RWPE1 (cell line): Measurements from ENCODE around the gene AGL.
A peak's percentile ranks its signal among the peaks of the same experiment; 100 is the strongest.
"Not testable (repeated sequence)": the region's sequence is repeated elsewhere in the genome, so short reads cannot be mapped to it uniquely, and the experiment has no call there.

Experiments
- CTCF ChIA-PET: fragments of 350-600 bp; sonication (Branson Sonifier 250); formaldehyde crosslinking; extraction: SDS; loops from one replicate; lab custom pipeline; 2021; lab: Yijun Ruan, JAX
- POLR2A ChIA-PET: fragments of 400-600 bp; formaldehyde crosslinking; extraction: SDS; loops from one replicate; lab custom pipeline; 2020; ENCODE audit warnings: antibody characterized with exemption; ENCODE audit not compliant: low non-redundant PET; lab: Yijun Ruan, JAX
- DNase-seq: peaks from one replicate; pipeline ENCODE4 v3.0.0; 2012; ENCODE audit warnings: low spot score
- H3K27ac ChIP-seq: fragments of 450-650 bp; 2 replicates; pipeline ENCODE4 v1.5.1; 2017
- TF ChIP-seq, protein P1 (sequence below): fragments of 450-650 bp; conservative IDR thresholded peaks from 2 replicates; pipeline ENCODE4 v1.5.1; 2017; ENCODE audit warnings: low read depth, mild to moderate bottlenecking

Gene AGL

DNA sequence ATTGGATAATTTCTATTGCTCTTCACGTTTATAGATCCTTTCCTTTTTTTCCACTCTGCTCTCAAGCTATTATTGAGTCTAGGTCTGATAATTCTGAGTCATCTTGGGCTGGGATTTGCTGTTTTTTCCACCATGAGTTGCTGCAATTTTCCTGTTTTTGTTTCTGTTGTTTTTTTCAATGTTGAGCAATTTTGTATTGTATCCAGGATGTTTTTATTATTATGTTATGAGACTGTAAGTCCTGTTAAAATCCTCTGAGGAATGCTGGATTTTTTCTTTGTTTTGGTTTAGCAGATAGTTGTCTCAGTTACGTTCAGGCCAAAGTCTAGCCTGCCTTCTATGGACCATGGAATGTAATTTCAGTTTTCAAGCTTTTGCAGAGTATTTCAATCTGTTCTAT lies 106.6 kb downstream of the AGL start:
- ChIA-PET POLR2A (no interaction called here), CTCF (interaction anchor here (0.5 to 0.6 kb wide), 2 partner anchors 19 to 493 kb away, joined by 3 to 4 read pairs; no protein-coding TSS in a partner anchor)
- no peak for DNase-seq

DNA sequence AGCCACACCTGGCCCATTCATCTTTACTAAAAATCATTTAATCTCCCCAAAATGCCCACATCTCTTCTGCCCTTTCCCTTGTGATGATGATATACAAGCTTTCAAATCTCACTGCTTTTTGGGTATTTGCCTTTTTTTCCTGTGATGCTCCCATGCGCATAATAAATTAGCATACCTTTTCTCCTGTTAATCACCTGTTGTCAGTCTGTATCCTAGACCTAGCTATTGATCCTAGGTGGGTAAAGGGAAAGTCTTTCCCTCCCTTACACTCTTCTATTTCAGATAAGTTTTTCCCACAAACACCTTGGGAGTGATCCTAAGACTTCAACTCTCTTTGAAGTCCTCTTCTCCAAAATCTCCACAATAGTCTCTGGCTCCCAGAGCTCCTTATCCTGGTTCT lies 107.7 kb downstream of the AGL start:
- DNase-seq, result no peak

More for the DNA sequence above, 106.6 kb downstream of the AGL start:
- no peak overlapping the region for H3K27ac ChIP-seq
- TF ChIP-seq, protein P1, sequence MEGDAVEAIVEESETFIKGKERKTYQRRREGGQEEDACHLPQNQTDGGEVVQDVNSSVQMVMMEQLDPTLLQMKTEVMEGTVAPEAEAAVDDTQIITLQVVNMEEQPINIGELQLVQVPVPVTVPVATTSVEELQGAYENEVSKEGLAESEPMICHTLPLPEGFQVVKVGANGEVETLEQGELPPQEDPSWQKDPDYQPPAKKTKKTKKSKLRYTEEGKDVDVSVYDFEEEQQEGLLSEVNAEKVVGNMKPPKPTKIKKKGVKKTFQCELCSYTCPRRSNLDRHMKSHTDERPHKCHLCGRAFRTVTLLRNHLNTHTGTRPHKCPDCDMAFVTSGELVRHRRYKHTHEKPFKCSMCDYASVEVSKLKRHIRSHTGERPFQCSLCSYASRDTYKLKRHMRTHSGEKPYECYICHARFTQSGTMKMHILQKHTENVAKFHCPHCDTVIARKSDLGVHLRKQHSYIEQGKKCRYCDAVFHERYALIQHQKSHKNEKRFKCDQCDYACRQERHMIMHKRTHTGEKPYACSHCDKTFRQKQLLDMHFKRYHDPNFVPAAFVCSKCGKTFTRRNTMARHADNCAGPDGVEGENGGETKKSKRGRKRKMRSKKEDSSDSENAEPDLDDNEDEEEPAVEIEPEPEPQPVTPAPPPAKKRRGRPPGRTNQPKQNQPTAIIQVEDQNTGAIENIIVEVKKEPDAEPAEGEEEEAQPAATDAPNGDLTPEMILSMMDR, result no peak

DNA sequence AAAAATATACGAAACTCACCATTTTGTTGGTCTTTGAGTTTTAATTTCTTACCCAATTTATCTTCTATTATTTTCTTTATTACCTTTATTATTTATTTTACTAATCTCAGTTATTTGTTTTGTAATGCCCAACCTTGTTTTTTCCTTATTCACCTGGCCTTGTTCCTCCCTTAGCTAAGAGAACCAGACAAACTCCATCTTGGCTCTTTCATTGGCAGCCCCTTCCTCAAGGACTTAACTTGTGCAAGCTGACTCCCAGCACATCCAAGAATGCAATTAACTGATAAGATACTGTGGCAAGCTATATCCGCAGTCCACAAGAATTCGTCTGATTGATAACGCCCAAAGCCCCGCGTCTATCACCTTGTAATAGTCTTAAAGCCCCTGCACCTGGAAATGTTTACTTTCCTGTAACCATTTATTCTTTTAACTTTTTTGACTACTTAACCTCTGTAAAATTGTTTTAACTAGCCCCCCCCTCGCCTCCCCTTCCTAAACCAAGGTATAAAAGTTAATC lies 109.1 kb downstream of the AGL start:
- DNase-seq, CTCF ChIA-PET: not testable (repeated sequence)

More for the DNA sequence above, 107.7 kb downstream of the AGL start:
- TF ChIP-seq, protein P1, result no peak
- POLR2A ChIA-PET, result no interaction called here
- CTCF ChIA-PET, result interaction anchor here (0.9 kb wide), 1 partner anchor 80 kb away, joined by 3 read pairs; no protein-coding TSS in a partner anchor
- no peak overlapping the region for H3K27ac ChIP-seq

DNA sequence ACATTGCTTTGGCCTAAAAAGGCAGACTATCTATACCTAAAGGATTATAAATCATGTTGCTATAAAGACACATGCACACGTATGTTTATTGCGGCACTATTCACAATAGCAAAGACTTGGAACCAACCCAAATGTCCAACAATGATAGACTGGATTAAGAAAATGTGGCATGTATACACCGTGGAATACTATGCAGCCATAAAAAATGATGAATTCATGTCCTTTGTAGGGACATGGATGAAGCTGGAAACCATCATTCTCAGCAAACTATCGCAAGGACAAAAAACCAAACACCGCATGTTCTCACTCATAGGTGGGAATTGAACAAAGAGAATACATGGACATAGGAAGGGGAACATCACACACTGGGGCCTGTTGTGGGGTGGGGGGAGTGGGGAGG lies 110.1 kb downstream of the AGL start:
- DNase-seq, result not testable (repeated sequence)

More for the DNA sequence above, 109.1 kb downstream of the AGL start:
- POLR2A ChIA-PET, H3K27ac ChIP-seq: not testable (repeated sequence)

DNA sequence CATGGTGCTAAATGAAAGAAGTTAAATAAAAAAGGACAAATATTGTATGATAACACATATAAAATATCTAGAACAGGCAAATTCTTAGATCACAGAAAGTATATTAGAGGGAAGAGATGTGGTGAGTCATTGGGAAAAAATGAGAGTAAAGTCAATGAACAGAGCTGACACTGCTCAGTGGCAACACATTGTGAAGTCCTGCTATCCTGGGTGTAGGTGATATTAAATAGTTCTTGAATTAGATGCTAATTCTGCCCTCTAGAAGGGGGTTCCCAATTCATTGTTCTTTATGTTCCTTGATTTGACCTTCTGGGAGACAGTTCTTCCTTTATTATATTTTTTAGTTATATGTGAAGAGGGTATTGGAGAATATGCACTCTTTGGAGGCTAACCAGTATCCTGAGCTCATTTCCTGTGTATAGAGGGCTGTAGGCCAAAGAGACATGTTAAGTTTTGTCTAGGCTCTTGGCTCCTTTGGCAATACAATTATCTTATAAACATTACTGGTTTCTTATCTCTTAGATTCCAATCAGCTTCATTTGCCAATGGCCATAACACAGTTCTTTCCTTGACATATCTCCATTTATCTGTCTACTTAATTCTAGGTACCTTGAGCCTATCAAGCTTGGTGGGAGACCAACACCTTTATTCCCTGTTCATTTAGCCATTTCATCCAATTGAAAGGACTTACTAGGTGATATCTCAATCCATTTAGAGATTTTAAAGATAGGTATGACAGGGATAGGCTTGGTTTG lies 113.1 kb downstream of the AGL start:
- TF ChIP-seq, protein P1, result no peak
- CTCF ChIA-PET, result interaction anchor here (0.6 kb wide), 1 partner anchor 9 kb away, joined by 3 read pairs; no protein-coding TSS in a partner anchor
- H3K27ac ChIP-seq, result no peak overlapping the region
- peak; percentile 38 for DNase-seq
- POLR2A ChIA-PET, result no interaction called here

More for the DNA sequence above, 110.1 kb downstream of the AGL start:
- POLR2A ChIA-PET, H3K27ac ChIP-seq, CTCF ChIA-PET: not testable (repeated sequence)

DNA sequence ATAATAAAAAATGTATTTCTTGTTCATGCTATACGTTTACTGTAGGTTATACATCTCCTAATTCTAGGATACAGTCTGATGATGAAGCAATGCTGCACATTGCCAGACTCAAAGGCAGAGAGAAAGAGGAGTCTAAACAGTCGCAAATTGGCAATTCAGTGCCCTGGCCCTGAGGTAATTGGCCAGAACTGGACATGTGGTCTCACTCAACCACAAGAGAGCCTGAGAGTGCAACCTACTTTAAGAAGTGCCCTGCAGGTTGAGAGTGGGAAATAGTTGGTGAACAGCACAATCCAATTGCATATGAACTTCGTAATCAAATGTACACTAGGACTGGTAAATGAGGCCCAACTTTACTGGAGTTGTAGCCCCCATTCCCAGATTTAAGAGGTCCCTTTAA lies 114.6 kb downstream of the AGL start:
- CTCF ChIA-PET, result interaction anchor here (0.5 kb wide), 1 partner anchor 784 kb away, joined by 3 read pairs; no protein-coding TSS in a partner anchor
- no peak for DNase-seq
- POLR2A ChIA-PET, result no interaction called here
- TF ChIP-seq, protein P1, result no peak
- H3K27ac ChIP-seq, result no peak overlapping the region

DNA sequence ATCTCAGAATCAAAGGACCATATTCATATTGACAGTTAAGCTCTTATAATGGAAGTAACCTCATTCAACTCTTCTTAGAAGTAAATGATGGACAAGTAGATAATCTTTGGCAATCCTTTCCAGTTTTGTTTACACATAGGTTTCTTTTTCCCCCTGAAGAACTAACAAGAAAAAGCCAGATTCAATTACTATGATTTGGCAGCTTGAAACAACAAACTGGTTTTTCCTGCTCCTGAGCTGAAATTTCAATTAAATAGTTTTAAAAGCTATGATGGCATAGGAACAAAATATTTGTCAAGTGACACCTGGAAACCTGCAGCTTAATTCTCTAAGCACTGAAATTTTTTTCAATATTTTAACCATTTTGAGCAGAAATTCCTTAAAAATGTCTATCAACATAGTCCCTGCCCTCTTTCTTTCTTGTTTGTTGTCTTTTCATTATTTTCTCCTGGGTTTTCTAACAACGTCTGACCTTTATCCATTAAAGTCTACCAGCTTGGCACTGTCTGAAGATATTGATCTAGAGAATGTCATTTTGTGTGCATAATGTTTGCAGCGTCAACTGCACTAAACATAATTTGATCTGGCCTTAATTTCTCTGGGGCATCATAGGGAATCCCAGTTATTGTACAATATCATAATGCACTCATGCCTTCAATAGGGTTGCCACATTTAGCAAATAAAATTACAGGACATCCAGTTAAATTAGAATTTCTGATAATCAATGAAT lies 115.7 kb downstream of the AGL start:
- TF ChIP-seq, protein P1, result no peak
- H3K27ac ChIP-seq, result no peak overlapping the region
- DNase-seq, result peak; percentile 7
- ChIA-PET POLR2A (interaction anchor here (0.7 kb wide), 1 partner anchor 116 kb away, joined by 4 read pairs; no protein-coding TSS in a partner anchor), CTCF (interaction anchor here (0.5 to 0.9 kb wide), 2 partner anchors 44 to 785 kb away, joined by 3 to 4 read pairs; no protein-coding TSS in a partner anchor)
